ENCODE data around the gene PAK1. TPM values are rescaled to one million over a fixed set of nuclear protein-coding genes. Genes with fewer than 3 reads are reported as not detected.

PAK1 gene
- total RNA-seq, 1 donor from 2014 or later, result 83.2 TPM

GRCh38 chr11:77345621-77346020 lies 128.3 kb downstream of the PAK1 start:
- H3K9me3 Mint-ChIP-seq, result no peaks in the 10 kb centered on the region
- H3K27ac Mint-ChIP-seq, result no peak overlapping the region
- no peaks in the 10 kb centered on the region for H3K27me3 Mint-ChIP-seq (ENCODE audit: low read depth)
- H3K4me3 Mint-ChIP-seq, result no peak overlapping the region
- DNase-seq (ENCODE audit: low spot score in 2 of 2, unreplicated experiment in 2 of 2), result no peak
- peaks cover 38% of the 10 kb centered on the region for H3K36me3 Mint-ChIP-seq
- H3K4me1 Mint-ChIP-seq, result peaks cover 5% of the 10 kb centered on the region
- TF ChIP-seq CTCF (IDR thresholded peaks at IDR 0.05; ENCODE audit: unreplicated experiment), result no peak

GRCh38 chr11:77340501-77340900 lies 133.4 kb downstream of the PAK1 start:
- no peak overlapping the region for H3K27ac Mint-ChIP-seq
- peaks cover 6% of the 10 kb centered on the region for H3K4me1 Mint-ChIP-seq
- no peak for DNase-seq (ENCODE audit: low spot score in 2 of 2, unreplicated experiment in 2 of 2)
- TF ChIP-seq CTCF (IDR thresholded peaks at IDR 0.05; ENCODE audit: unreplicated experiment), result no peak
- no peaks in the 10 kb centered on the region for H3K27me3 Mint-ChIP-seq (ENCODE audit: low read depth)
- H3K36me3 Mint-ChIP-seq, result peaks cover 41% of the 10 kb centered on the region
- no peaks in the 10 kb centered on the region for H3K9me3 Mint-ChIP-seq
- no peak overlapping the region for H3K4me3 Mint-ChIP-seq

- TF ChIP-seq CTCF (IDR thresholded peaks at IDR 0.05; ENCODE audit: unreplicated experiment), result no peak
- Mint-ChIP-seq H3K9me3 (peaks cover 7% of the 10 kb centered on the region), H3K4me1 (no peaks in the 10 kb centered on the region), H3K27me3 (ENCODE audit: low read depth) (no peaks in the 10 kb centered on the region), H3K27ac (no peak overlapping the region), H3K36me3 (peaks cover 44% of the 10 kb centered on the region), H3K4me3 (no peak overlapping the region)
- DNase-seq (ENCODE audit: low spot score in 2 of 2, unreplicated experiment in 2 of 2), result no peak
Measured at GRCh38 chr11:77332259-77332658, 141.6 kb downstream of the PAK1 start.

- Mint-ChIP-seq H3K36me3 (peaks cover 42% of the 10 kb centered on the region), H3K4me1 (no peaks in the 10 kb centered on the region)
Measured at GRCh38 chr11:77325159-77325558, 148.7 kb downstream of the PAK1 start.

GRCh38 chr11:77324508-77324907 lies 149.4 kb downstream of the PAK1 start:
- H3K27ac Mint-ChIP-seq, result no peak overlapping the region
- H3K36me3 Mint-ChIP-seq, result peaks cover 45% of the 10 kb centered on the region
- no peak for TF ChIP-seq CTCF (IDR thresholded peaks at IDR 0.05; ENCODE audit: unreplicated experiment)
- no peaks in the 10 kb centered on the region for H3K4me1 Mint-ChIP-seq
- no peaks in the 10 kb centered on the region for H3K27me3 Mint-ChIP-seq (ENCODE audit: low read depth)
- no peak overlapping the region for H3K4me3 Mint-ChIP-seq
- DNase-seq (ENCODE audit: low spot score in 2 of 2, unreplicated experiment in 2 of 2), result no peak
- H3K9me3 Mint-ChIP-seq, result peaks cover 6% of the 10 kb centered on the region

More at GRCh38 chr11:77325159-77325558, 148.7 kb downstream of the PAK1 start:
- Mint-ChIP-seq H3K27me3 (ENCODE audit: low read depth) (no peaks in the 10 kb centered on the region), H3K27ac (no peak overlapping the region), H3K4me3 (no peak overlapping the region), H3K9me3 (peaks cover 3% of the 10 kb centered on the region)
- no peak for DNase-seq (ENCODE audit: low spot score in 2 of 2, unreplicated experiment in 2 of 2)
- no peak for TF ChIP-seq CTCF (IDR thresholded peaks at IDR 0.05; ENCODE audit: unreplicated experiment)

All from mesothelial cell of epicardium (in vitro differentiated cells).